Measurements from ENCODE around the gene LYPD5. TPM values are rescaled to one million over a fixed set of nuclear protein-coding genes. Genes with fewer than 3 reads are reported as not detected.
"Not testable (repeated sequence)": the region's sequence is repeated elsewhere in the genome, so short reads cannot be mapped to it uniquely, and the experiment has no call there.

LYPD5 gene
- total and polyA plus RNA-seq, 9 donors, result 0.22 to 0.83 (median 0.36) TPM

- peaks cover 16% of the 10 kb centered on the region for H3K4me1 ChIP-seq (ENCODE audit: control insufficient read depth, insufficient read depth, low read length)
- peaks cover 15% of the 10 kb centered on the region for H3K27me3 ChIP-seq (ENCODE audit: control insufficient read depth, insufficient read depth, low read length)
- H3K9me3 ChIP-seq (replicated peaks; ENCODE audit: control insufficient read depth, low read depth, low read length), result no peaks in the 10 kb centered on the region
- 73% methylated on average over 16 of the region's 16 CpGs for WGBS (ENCODE audit: insufficient coverage)
- no peak overlapping the region for H3K4me3 ChIP-seq (ENCODE audit: low read length)
- no peak for DNase-seq
- H3K27ac ChIP-seq (ENCODE audit: low read length), result no peak overlapping the region
- no peaks in the 10 kb centered on the region for H3K36me3 ChIP-seq (ENCODE audit: control insufficient read depth, insufficient read depth, low read length)
These were observed 23.0 kb downstream of the LYPD5 start for GRCh38 chr19:43779147-43779819.

GRCh38 chr19:43778651-43779050, 23.6 kb downstream of the LYPD5 start:
- H3K36me3 ChIP-seq (ENCODE audit: control insufficient read depth, insufficient read depth, low read length), result no peaks in the 10 kb centered on the region
- no peak overlapping the region for H3K4me3 ChIP-seq (ENCODE audit: low read length)
- DNase-seq, result no peak
- H3K27ac ChIP-seq (ENCODE audit: low read length), result no peak overlapping the region
- H3K4me1 ChIP-seq (ENCODE audit: control insufficient read depth, insufficient read depth, low read length), result peaks cover 22% of the 10 kb centered on the region
- no peaks in the 10 kb centered on the region for H3K9me3 ChIP-seq (replicated peaks; ENCODE audit: control insufficient read depth, low read depth, low read length)
- peaks cover 22% of the 10 kb centered on the region for H3K27me3 ChIP-seq (ENCODE audit: control insufficient read depth, insufficient read depth, low read length)
- no CpG with 5 or more reads among the region's 1 CpG for WGBS (ENCODE audit: insufficient coverage)

DNA sequence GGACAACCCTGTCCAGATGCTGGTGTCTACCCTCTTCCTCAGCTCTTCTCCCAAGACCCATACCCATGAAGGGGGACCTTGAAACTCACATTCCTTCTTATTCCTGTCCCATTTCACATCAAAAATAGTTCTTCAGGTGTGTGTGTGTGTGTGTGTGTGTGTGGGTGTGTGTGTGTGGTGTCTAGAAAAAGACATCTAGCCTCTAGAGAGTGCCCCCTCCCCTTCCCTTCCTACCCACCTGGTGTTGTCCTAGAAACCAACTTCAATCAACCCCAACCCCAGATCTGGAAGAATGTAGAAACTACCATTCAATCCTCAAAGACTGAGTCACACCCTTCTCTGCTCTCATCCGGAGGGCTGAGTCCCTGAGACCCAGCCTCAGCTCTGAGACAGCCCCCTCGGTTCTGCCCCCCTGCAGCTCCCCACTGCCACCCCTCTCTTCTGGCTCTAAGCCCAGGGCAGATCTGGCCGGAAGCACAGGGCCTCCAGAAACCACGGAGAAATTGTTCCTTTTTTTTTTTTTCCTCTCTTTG, 25.0 kb downstream of the LYPD5 start:
- H3K9me3 ChIP-seq (replicated peaks; ENCODE audit: control insufficient read depth, low read depth, low read length), result no peaks in the 10 kb centered on the region
- no peaks in the 10 kb centered on the region for H3K36me3 ChIP-seq (ENCODE audit: control insufficient read depth, insufficient read depth, low read length)
- H3K27me3 ChIP-seq (ENCODE audit: control insufficient read depth, insufficient read depth, low read length), result peaks cover 31% of the 10 kb centered on the region
- whole genome bisulfite sequencing (ENCODE audit: insufficient coverage), result 7% methylated on average over 2 of the region's 4 CpGs
- no peak overlapping the region for H3K4me3 ChIP-seq (ENCODE audit: low read length)
- H3K27ac ChIP-seq (ENCODE audit: low read length), result no peak overlapping the region
- peak; percentile 50 for DNase-seq
- H3K4me1 ChIP-seq (ENCODE audit: control insufficient read depth, insufficient read depth, low read length), result peaks cover 23% of the 10 kb centered on the region

DNA sequence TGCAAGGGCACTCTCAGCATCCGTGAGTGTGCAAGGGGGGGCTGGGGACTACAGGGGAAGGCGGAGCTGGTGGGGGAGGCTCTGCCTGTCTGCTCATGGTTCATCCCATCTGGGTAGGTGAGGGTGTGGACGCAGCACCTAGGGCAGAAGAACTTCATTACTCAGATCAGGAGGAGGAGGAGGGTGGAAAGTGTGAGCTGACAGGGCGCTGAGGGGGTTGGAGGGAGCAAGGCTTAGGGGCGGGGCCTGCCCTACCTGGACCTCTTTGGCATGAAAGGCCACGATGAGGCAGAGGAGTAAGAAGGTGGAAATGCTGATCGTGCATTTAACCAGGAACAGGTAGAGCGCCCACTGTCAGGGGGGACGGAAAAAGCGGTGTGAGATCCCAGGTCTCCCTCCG, 26.0 kb downstream of the LYPD5 start:
- no peaks in the 10 kb centered on the region for H3K36me3 ChIP-seq (ENCODE audit: control insufficient read depth, insufficient read depth, low read length)
- H3K4me1 ChIP-seq (ENCODE audit: control insufficient read depth, insufficient read depth, low read length), result peaks cover 23% of the 10 kb centered on the region
- H3K9me3 ChIP-seq (replicated peaks; ENCODE audit: control insufficient read depth, low read depth, low read length), result no peaks in the 10 kb centered on the region
- H3K4me3 ChIP-seq (ENCODE audit: low read length), result no peak overlapping the region
- 68% methylated on average over 10 of the region's 11 CpGs for WGBS (ENCODE audit: insufficient coverage)
- DNase-seq, result no peak
- H3K27me3 ChIP-seq (ENCODE audit: control insufficient read depth, insufficient read depth, low read length), result peaks cover 38% of the 10 kb centered on the region
- H3K27ac ChIP-seq (ENCODE audit: low read length), result no peak overlapping the region

DNA sequence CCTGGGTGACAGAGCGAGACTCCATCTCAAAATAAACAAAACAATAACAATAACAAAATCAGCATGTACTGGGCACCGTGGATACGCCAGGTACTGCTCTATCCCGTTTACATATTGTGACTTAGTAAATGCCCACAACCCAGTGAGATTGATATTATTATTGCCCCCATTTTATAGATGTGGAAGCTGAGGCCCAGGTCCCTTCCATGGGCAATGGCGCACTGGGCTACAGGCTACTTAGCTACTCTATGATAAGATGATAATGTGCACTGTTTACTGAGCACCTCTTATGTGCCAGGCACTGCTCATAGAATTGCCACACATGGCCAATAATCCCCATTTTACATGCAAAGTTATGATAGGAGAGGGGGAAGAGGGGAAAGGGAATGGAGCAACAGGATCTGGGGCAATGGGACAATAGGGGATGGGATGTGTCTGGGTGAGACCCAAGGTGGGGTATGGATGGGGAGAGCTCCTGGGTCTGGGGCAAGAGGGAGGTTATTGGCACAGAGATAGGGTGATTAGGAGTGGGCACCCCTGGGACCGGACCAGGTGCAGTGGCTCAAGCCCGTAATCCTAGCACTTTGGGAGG, 26.9 kb downstream of the LYPD5 start:
- no peaks in the 10 kb centered on the region for H3K9me3 ChIP-seq (replicated peaks; ENCODE audit: control insufficient read depth, low read depth, low read length)
- no peak overlapping the region for H3K4me3 ChIP-seq (ENCODE audit: low read length)
- WGBS (ENCODE audit: insufficient coverage), result 93% methylated on average over 2 of the region's 7 CpGs
- H3K36me3 ChIP-seq (ENCODE audit: control insufficient read depth, insufficient read depth, low read length), result no peaks in the 10 kb centered on the region
- no peak for DNase-seq
- peaks cover 20% of the 10 kb centered on the region for H3K4me1 ChIP-seq (ENCODE audit: control insufficient read depth, insufficient read depth, low read length)
- H3K27ac ChIP-seq (ENCODE audit: low read length), result no peak overlapping the region
- peaks cover 41% of the 10 kb centered on the region for H3K27me3 ChIP-seq (ENCODE audit: control insufficient read depth, insufficient read depth, low read length)

DNA sequence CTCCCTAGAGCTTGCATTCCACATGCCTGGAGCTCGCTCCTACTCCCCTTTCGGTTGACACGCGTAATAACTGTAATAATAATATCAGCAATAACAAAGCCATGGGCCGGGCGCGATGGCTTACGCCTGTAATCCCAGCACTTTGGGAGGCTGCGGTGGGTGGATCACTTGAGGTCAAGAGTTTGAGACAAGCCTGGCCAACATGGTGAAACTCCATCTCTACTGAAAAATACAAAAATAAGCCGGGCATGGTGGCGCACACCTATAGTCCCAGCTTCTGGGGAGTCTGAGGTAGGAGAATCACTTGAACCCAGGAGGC, 27.3 kb downstream of the LYPD5 start:
- not testable (repeated sequence) for DNase-seq; H3K27ac ChIP-seq (ENCODE audit: low read length); H3K9me3 ChIP-seq (replicated peaks; ENCODE audit: control insufficient read depth, low read depth, low read length); H3K36me3 ChIP-seq (ENCODE audit: control insufficient read depth, insufficient read depth, low read length); H3K4me3 ChIP-seq (ENCODE audit: low read length)
- 54% methylated on average over 2 of the region's 11 CpGs for WGBS (ENCODE audit: insufficient coverage)
- Histone ChIP-seq H3K27me3 (ENCODE audit: control insufficient read depth, insufficient read depth, low read length) (peaks cover 41% of the 10 kb centered on the region), H3K4me1 (ENCODE audit: control insufficient read depth, insufficient read depth, low read length) (peaks cover 20% of the 10 kb centered on the region)

GRCh38 chr19:43774103-43774939, 27.9 kb downstream of the LYPD5 start:
- WGBS (ENCODE audit: insufficient coverage), result 5% methylated on average over 57 of the region's 63 CpGs
- H3K36me3 ChIP-seq (ENCODE audit: control insufficient read depth, insufficient read depth, low read length), result no peaks in the 10 kb centered on the region
- H3K27me3 ChIP-seq (ENCODE audit: control insufficient read depth, insufficient read depth, low read length), result peaks cover 41% of the 10 kb centered on the region
- peak; percentile 74 for DNase-seq
- H3K4me3 ChIP-seq (ENCODE audit: low read length), result peak overlapping the region; percentile 26
- no peak overlapping the region for H3K27ac ChIP-seq (ENCODE audit: low read length)
- no peaks in the 10 kb centered on the region for H3K9me3 ChIP-seq (replicated peaks; ENCODE audit: control insufficient read depth, low read depth, low read length)
- H3K4me1 ChIP-seq (ENCODE audit: control insufficient read depth, insufficient read depth, low read length), result peaks cover 20% of the 10 kb centered on the region

- H3K4me1 ChIP-seq (ENCODE audit: control insufficient read depth, insufficient read depth, low read length), result peaks cover 20% of the 10 kb centered on the region
- no peak for DNase-seq
- WGBS (ENCODE audit: insufficient coverage), result 21% methylated on average over 3 of the region's 5 CpGs
- H3K9me3 ChIP-seq (replicated peaks; ENCODE audit: control insufficient read depth, low read depth, low read length), result no peaks in the 10 kb centered on the region
- peaks cover 41% of the 10 kb centered on the region for H3K27me3 ChIP-seq (ENCODE audit: control insufficient read depth, insufficient read depth, low read length)
- H3K27ac ChIP-seq (ENCODE audit: low read length), result no peak overlapping the region
- no peaks in the 10 kb centered on the region for H3K36me3 ChIP-seq (ENCODE audit: control insufficient read depth, insufficient read depth, low read length)
- no peak overlapping the region for H3K4me3 ChIP-seq (ENCODE audit: low read length)
These were observed 28.5 kb downstream of the LYPD5 start for GRCh38 chr19:43773725-43774102.

- Histone ChIP-seq H3K9me3 (replicated peaks; ENCODE audit: control insufficient read depth, low read depth, low read length) (no peaks in the 10 kb centered on the region), H3K27ac (ENCODE audit: low read length) (no peak overlapping the region), H3K4me3 (ENCODE audit: low read length) (no peak overlapping the region), H3K4me1 (ENCODE audit: control insufficient read depth, insufficient read depth, low read length) (peaks cover 12% of the 10 kb centered on the region), H3K36me3 (ENCODE audit: control insufficient read depth, insufficient read depth, low read length) (no peaks in the 10 kb centered on the region), H3K27me3 (ENCODE audit: control insufficient read depth, insufficient read depth, low read length) (peaks cover 28% of the 10 kb centered on the region)
- no peak for DNase-seq
- WGBS (ENCODE audit: insufficient coverage), result 91% methylated on average over 14 of the region's 14 CpGs
These were observed 33.0 kb downstream of the LYPD5 start for GRCh38 chr19:43769256-43769655.
